Uterus (tissue), 4 donors: ENCODE results near the gene DGKD. TPM values are rescaled to one million over a fixed set of nuclear protein-coding genes. Genes with fewer than 3 reads are reported as not detected.

Experiments
- DNase-seq, 2 donors: peaks; one replicate each; pipeline ENCODE4 v3.0.0-alpha.2; 2019 to 2020
- H3K27ac ChIP-seq, 2 donors: fragments of 200-600 bp; sonication (generic); 1 replicate in 1 of 2; 2 replicates in 1 of 2; pipeline ENCODE4 v1.5.1; 2016 to 2018
- H3K27me3 ChIP-seq, 2 donors: fragments of 200-600 bp; sonication (generic); one replicate each; pipeline ENCODE4 v1.5.1; 2018 to 2019; ENCODE audit warnings: control low read depth in 1 of 2
- H3K36me3 ChIP-seq, 2 donors: fragments of 200-600 bp; sonication (generic); one replicate each; pipeline ENCODE4 v1.5.1; 2019; ENCODE audit warnings: control low read depth in 1 of 2
- H3K4me1 ChIP-seq, 2 donors: fragments of 200-600 bp; sonication (generic); one replicate each; pipeline ENCODE4 v1.5.1; 2018 to 2019; ENCODE audit warnings: control low read depth in 1 of 2
- H3K4me3 ChIP-seq, 2 donors: fragments of 200-600 bp; sonication (generic); 1 replicate in 1 of 2; 2 replicates in 1 of 2; pipeline ENCODE4 v1.5.1; 2018 to 2019; ENCODE audit warnings: mild to moderate bottlenecking in 1 of 2
- H3K9me3 ChIP-seq, 2 donors: fragments of 200-600 bp; sonication (generic); one replicate each; pipeline ENCODE4 v1.5.1; 2019; ENCODE audit warnings: control low read depth in 1 of 2
- POLR2A ChIP-seq, 2 donors: fragments of 450-650 bp; IDR thresholded peaks; one replicate each; pipeline ENCODE4 v1.6.1; 2016; ENCODE audit warnings: antibody characterized with exemption in 2 of 2, mild to moderate bottlenecking in 1 of 2, moderate library complexity in 1 of 2
- intact Hi-C: fragments of 100-400 bp; cut with DNase I; formaldehyde crosslinking; loops from one replicate; pipeline ENCODE4 v1.15.1; 2023; ENCODE audit warnings: low total_unique reads
- total RNA-seq, 4 donors: library from RNA; depleted of rRNA in 3 of 4; stranded (reverse); fragments of >200 nt in 3 of 4; gene quantifications; one replicate each; pipeline versions ENCODE4 v1.1.0 to v1.2.4, GENCODE V29; 2014 to 2023
- TF ChIP-seq, protein P1 (sequence below), 4 experiments: fragments of 200-600 bp in 2 of 4; fragments of 450-650 bp in 2 of 4; sonication (generic) in 2 of 4; IDR thresholded peaks; one replicate each; pipeline ENCODE4 v1.5.1; 2016 to 2019; ENCODE audit warnings: antibody characterized with exemption in 4 of 4, mild to moderate bottlenecking in 2 of 4, moderate library complexity in 1 of 4
- donor health status: DM: yes; HTN: yes; CAD: no.

The DGKD gene, protein sequence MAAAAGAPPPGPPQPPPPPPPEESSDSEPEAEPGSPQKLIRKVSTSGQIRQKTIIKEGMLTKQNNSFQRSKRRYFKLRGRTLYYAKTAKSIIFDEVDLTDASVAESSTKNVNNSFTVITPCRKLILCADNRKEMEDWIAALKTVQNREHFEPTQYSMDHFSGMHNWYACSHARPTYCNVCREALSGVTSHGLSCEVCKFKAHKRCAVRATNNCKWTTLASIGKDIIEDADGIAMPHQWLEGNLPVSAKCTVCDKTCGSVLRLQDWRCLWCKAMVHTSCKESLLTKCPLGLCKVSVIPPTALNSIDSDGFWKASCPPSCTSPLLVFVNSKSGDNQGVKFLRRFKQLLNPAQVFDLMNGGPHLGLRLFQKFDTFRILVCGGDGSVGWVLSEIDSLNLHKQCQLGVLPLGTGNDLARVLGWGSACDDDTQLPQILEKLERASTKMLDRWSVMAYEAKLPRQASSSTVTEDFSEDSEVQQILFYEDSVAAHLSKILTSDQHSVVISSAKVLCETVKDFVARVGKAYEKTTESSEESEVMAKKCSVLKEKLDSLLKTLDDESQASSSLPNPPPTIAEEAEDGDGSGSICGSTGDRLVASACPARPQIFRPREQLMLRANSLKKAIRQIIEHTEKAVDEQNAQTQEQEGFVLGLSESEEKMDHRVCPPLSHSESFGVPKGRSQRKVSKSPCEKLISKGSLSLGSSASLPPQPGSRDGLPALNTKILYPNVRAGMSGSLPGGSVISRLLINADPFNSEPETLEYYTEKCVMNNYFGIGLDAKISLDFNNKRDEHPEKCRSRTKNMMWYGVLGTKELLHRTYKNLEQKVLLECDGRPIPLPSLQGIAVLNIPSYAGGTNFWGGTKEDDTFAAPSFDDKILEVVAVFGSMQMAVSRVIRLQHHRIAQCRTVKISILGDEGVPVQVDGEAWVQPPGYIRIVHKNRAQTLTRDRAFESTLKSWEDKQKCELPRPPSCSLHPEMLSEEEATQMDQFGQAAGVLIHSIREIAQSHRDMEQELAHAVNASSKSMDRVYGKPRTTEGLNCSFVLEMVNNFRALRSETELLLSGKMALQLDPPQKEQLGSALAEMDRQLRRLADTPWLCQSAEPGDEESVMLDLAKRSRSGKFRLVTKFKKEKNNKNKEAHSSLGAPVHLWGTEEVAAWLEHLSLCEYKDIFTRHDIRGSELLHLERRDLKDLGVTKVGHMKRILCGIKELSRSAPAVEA
- total RNA-seq: 10 to 100 TPM in 3 of 4 donors, 1 to 10 TPM in 1; 5.0 to 46.1 (median 28.0) TPM

DNA sequence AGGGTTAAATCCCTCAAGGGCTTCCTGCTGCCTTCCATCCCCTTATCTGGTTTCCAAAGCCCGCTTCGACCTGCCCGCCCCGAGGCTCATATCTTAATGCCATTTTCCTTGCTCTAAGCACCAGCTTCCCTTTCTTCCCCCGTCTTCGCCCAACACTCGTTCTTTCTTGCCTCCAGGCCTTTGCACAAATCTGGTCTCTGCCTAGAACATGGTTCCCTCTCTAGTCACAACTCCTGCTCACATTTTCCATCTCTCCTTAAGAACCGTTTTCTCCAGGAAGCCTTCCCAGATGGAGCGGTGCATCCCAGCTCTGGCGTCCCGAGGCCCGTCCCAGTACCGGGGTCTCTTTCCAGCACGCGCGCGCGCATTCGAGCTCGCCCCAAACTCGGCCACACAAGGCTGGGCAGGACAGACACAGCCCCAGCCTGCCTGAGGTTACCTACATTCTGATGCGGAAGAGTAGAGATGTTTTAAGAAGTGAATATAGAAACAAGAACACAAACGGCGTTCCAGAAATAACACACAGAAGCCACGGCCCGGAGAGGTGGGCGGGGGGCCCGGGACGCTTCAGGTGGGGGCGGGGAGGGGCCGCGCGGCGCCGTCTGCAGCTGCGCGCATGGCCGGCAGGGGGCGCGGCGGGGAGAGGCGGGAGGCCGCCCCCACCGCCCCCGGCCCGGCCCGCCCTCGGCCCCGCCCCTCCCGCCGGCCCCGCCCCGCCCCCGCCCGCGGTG is at the start of gene DGKD:
TSS of gene DGKD (plus strand) at position 726 of the 731 bp plus-strand sequence. CDS start 25 bp downstream, outside the sequence.
- H3K4me1 ChIP-seq: peaks cover 6 to 7% of the 10 kb centered on the region in 2 donors
- peak; percentile 38 to 65 for DNase-seq

DNA sequence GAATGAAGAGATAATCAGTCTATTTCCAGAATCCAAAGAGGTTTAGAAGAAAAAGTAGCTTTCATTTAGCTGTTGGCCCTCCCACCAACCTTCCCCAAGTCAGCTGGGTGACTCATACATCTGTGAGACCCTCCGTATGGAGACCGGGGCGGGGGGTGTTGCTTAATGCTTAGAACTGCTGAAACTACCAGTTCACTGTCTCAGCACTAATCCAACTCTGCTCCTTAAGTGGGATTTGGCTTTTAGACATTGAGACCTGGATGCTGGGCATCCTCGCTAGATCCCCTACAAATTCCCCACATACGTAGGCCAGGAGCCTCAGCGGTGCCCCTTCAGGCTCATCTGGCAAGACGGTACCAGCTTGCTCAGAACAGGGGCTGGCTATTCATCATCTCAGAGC is 46.7 kb upstream of the DGKD start, which contains the start of gene SAG:
TSS of gene SAG (plus strand) at position 252 of the 400 bp plus-strand sequence. CDS start 1,374 bp downstream, outside the sequence.
- intact Hi-C loops: no loop called here
- no peak for DNase-seq
- Histone ChIP-seq H3K36me3 (no peaks in the 10 kb centered on the region), H3K27me3 (no peaks in the 10 kb centered on the region), H3K27ac (no peak within 1 kb of the TSS), H3K4me1 (no peaks in the 10 kb centered on the region), H3K4me3 (no peak within 1 kb of the TSS), H3K9me3 (no peaks in the 10 kb centered on the region)
- no peak for TF ChIP-seq POLR2A (IDR thresholded peaks at IDR 0.05)
- TF ChIP-seq, protein P1, sequence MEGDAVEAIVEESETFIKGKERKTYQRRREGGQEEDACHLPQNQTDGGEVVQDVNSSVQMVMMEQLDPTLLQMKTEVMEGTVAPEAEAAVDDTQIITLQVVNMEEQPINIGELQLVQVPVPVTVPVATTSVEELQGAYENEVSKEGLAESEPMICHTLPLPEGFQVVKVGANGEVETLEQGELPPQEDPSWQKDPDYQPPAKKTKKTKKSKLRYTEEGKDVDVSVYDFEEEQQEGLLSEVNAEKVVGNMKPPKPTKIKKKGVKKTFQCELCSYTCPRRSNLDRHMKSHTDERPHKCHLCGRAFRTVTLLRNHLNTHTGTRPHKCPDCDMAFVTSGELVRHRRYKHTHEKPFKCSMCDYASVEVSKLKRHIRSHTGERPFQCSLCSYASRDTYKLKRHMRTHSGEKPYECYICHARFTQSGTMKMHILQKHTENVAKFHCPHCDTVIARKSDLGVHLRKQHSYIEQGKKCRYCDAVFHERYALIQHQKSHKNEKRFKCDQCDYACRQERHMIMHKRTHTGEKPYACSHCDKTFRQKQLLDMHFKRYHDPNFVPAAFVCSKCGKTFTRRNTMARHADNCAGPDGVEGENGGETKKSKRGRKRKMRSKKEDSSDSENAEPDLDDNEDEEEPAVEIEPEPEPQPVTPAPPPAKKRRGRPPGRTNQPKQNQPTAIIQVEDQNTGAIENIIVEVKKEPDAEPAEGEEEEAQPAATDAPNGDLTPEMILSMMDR (IDR thresholded peaks at IDR 0.05): no peak

More for the DNA sequence above, at the start of gene DGKD:
- Histone ChIP-seq H3K36me3 (no peaks in the 10 kb centered on the region), H3K27me3 (no peaks in the 10 kb centered on the region), H3K27ac (peak within 1 kb of the TSS; percentile 45 to 58), H3K4me3 (peak within 1 kb of the TSS; percentile 31 to 69), H3K9me3 (no peaks in the 10 kb centered on the region)
- intact Hi-C loops: loop anchor here (10.0 kb wide), 1 partner anchor 749 kb away; no protein-coding TSS in a partner anchor
- no peak for TF ChIP-seq POLR2A (IDR thresholded peaks at IDR 0.05)
- TF ChIP-seq, protein P1 (IDR thresholded peaks at IDR 0.05): peak in 2 of 4 experiments; percentile 34 to 78

DNA sequence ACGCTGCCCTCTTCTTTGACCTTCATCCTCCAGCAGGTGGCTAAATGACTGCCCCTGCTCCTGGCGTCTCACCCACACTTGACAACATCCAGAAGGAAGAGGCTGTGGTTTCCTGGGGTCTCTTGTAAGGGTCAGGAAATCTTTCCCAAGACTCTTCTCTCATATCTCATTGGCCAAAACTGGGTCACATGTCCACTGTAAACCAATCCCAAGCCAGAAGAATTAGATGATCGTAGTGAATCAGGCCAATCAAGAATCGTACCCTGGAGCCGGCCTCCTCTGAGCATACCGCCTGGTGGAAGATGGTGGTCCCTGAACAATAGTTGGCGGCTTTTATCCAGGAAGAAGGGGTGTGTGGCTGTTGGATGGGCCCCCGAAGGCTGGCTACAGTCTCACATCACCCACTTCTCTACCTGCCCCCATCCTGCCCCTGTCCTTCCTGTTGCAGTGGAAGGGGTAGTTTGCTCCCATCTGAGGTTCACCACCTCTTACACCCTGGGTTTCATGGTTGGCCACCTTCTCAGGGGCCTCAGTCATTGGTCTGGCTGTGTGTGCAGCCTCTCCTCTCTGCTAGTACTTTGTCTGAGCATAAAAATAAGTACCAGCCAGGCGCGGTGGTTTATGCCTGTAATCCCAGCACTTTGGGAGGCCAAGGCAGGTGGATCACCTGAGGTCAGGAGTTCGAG is 42.9 kb upstream of the DGKD start:
- TF ChIP-seq, protein P1 (IDR thresholded peaks at IDR 0.05): no peak
- TF ChIP-seq POLR2A (IDR thresholded peaks at IDR 0.05): no peak
- Histone ChIP-seq H3K36me3 (no peaks in the 10 kb centered on the region), H3K27me3 (no peaks in the 10 kb centered on the region), H3K4me3 (no peak overlapping the region), H3K27ac (no peak overlapping the region), H3K9me3 (no peaks in the 10 kb centered on the region), H3K4me1 (no peaks in the 10 kb centered on the region)
- intact Hi-C loops: no loop called here
- no peak for DNase-seq

DNA sequence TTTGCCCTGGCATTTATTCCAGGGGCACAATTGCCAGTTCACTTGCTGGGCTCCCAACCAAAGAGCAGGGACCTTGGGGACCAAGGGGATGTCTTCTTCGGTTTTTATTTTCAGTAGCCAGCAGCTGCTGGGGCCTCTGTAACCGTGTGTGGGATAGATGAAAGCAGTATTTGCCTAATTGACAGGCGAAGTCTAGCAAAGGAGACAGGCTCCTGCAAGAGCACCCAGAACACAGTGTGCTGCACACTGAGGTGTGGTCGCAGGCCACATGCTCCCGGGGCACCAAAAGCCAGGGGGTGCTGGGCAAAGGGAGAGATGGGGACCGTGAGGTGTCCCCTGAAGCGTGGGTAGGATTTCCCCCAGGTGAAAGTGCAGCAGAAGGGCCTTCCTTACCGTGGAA is 41.4 kb upstream of the DGKD start:
- no peaks in the 10 kb centered on the region for H3K27me3 ChIP-seq
- no peaks in the 10 kb centered on the region for H3K36me3 ChIP-seq
- no peak for TF ChIP-seq POLR2A (IDR thresholded peaks at IDR 0.05)
- TF ChIP-seq, protein P1 (IDR thresholded peaks at IDR 0.05): no peak
- no peak overlapping the region for H3K27ac ChIP-seq
- no peaks in the 10 kb centered on the region for H3K4me1 ChIP-seq
- no peak for DNase-seq
- H3K4me3 ChIP-seq: no peak overlapping the region
- intact Hi-C loops: no loop called here
- no peaks in the 10 kb centered on the region for H3K9me3 ChIP-seq
